ENCODE results near the gene EXD3. TPM values are rescaled to one million over a fixed set of nuclear protein-coding genes. Genes with fewer than 3 reads are reported as not detected.

EXD3 gene
- total RNA-seq, 1 experiment from 2014 or later: 4.7 TPM

- no peak for DNase-seq (ENCODE audit: low read depth)
Observed at GRCh38 chr9:137449081-137449844, 26.3 kb upstream of the EXD3 start.

GRCh38 chr9:137448602-137448962 lies 25.6 kb upstream of the EXD3 start:
- DNase-seq (ENCODE audit: low read depth): no peak

GRCh38 chr9:137447722-137448601 lies 25.0 kb upstream of the EXD3 start:
- no peak for DNase-seq (ENCODE audit: low read depth)

GRCh38 chr9:137446851-137447471 lies 24.0 kb upstream of the EXD3 start:
- DNase-seq (ENCODE audit: low read depth): no peak

GRCh38 chr9:137445930-137446431 lies 23.0 kb upstream of the EXD3 start:
- DNase-seq (ENCODE audit: low read depth): no peak

GRCh38 chr9:137445275-137445807 lies 22.4 kb upstream of the EXD3 start:
- DNase-seq (ENCODE audit: low read depth): peak; percentile 80

GRCh38 chr9:137444106-137444790 lies 21.3 kb upstream of the EXD3 start:
- no peak for DNase-seq (ENCODE audit: low read depth)

- no peak for DNase-seq (ENCODE audit: low read depth)
Observed at GRCh38 chr9:137441935-137442321, 19.0 kb upstream of the EXD3 start.

GRCh38 chr9:137441289-137441934 lies 18.4 kb upstream of the EXD3 start, which contains the start of gene ENTPD8:
Gene ENTPD8 (minus strand): TSS chr9:137441357. CDS start chr9:137438285, 3,072 bp downstream.
- no peak for DNase-seq (ENCODE audit: low read depth)

GRCh38 chr9:137439158-137439714 lies 16.3 kb upstream of the EXD3 start:
- DNase-seq (ENCODE audit: low read depth): no peak

- DNase-seq (ENCODE audit: low read depth): no peak
Observed at GRCh38 chr9:137438591-137439157, 15.7 kb upstream of the EXD3 start.

GRCh38 chr9:137437691-137438590 lies 15.0 kb upstream of the EXD3 start:
- no peak for DNase-seq (ENCODE audit: low read depth)

GRCh38 chr9:137436761-137437600 lies 14.0 kb upstream of the EXD3 start:
- no peak for DNase-seq (ENCODE audit: low read depth)

- DNase-seq (ENCODE audit: low read depth): peak; percentile 91
Observed at GRCh38 chr9:137435980-137436760, 13.2 kb upstream of the EXD3 start.

GRCh38 chr9:137435381-137435891 lies 12.5 kb upstream of the EXD3 start:
- no peak for DNase-seq (ENCODE audit: low read depth)

- no peak for DNase-seq (ENCODE audit: low read depth)
Observed at GRCh38 chr9:137434498-137435380, 11.8 kb upstream of the EXD3 start.

Measured in HT1080 (cell line).